K562 treated with DMSO at 1 percent for 48 hours (cell line): Measurements from ENCODE around the gene GPR26. TPM values are rescaled to one million over a fixed set of nuclear protein-coding genes. Genes with fewer than 3 reads are reported as not detected.

Experiments used
- total RNA-seq: library from RNA; unstranded; fragments of 300-600 nt; gene quantifications from 2 replicates; pipeline ENCODE4 v1.2.3, GENCODE V29; 2022; ENCODE audit warnings: low replicate concordance; ENCODE audit errors: extremely low read depth

The GPR26 gene, protein sequence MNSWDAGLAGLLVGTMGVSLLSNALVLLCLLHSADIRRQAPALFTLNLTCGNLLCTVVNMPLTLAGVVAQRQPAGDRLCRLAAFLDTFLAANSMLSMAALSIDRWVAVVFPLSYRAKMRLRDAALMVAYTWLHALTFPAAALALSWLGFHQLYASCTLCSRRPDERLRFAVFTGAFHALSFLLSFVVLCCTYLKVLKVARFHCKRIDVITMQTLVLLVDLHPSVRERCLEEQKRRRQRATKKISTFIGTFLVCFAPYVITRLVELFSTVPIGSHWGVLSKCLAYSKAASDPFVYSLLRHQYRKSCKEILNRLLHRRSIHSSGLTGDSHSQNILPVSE
- not detected in 2 replicates for total RNA-seq

DNA sequence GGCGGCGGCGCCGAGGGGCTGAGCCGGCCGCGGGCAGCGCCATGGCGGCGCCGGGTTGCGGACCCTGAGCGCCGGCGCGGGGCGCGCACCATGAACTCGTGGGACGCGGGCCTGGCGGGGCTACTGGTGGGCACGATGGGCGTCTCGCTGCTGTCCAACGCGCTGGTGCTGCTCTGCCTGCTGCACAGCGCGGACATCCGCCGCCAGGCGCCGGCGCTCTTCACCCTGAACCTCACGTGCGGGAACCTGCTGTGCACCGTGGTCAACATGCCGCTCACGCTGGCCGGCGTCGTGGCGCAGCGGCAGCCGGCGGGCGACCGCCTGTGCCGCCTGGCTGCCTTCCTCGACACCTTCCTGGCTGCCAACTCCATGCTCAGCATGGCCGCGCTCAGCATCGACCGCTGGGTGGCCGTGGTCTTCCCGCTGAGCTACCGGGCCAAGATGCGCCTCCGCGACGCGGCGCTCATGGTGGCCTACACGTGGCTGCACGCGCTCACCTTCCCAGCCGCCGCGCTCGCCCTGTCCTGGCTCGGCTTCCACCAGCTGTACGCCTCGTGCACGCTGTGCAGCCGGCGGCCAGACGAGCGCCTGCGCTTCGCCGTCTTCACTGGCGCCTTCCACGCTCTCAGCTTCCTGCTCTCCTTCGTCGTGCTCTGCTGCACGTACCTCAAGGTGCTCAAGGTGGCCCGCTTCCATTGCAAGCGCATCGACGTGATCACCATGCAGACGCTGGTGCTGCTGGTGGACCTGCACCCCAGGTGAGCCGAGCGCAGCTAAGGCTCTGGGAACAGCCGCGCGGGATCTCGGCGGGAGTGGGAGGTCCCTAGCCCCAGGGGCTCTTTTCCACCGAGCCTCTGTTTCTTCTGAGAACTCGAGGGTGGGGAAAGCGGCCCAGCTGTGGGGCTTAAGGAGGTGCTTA, at the start of gene GPR26:
GPR26 (plus strand) TSS at position 38 of the 919 bp plus-strand sequence; CDS start at position 91, 53 bp downstream.

Other genes with a start within 250 kb of the GPR26 start
- gene CPXM2, start 225.5 kb downstream of the GPR26 start, total RNA-seq, result not detected in 2 replicates